Ovary (tissue), 9 donors: ENCODE data around the gene SEZ6L2. TPM values are rescaled to one million over a fixed set of nuclear protein-coding genes. Genes with fewer than 3 reads are reported as not detected.

Experiments
- DNase-seq, 5 donors: peaks; one replicate each; pipeline ENCODE4 v3.0.0-alpha.2; 2019 to 2020
- H3K27ac ChIP-seq, 2 donors: fragments of 200-600 bp; one replicate each; pipeline versions ENCODE4 v1.5.1 to v1.8.0; 2019 to 2022
- H3K27me3 ChIP-seq: fragments of 200-600 bp; one replicate; pipeline ENCODE4 v1.8.0; 2022
- H3K36me3 ChIP-seq: fragments of 200-600 bp; sonication (generic); one replicate; pipeline ENCODE4 v1.5.1; 2019
- H3K4me1 ChIP-seq: one replicate; pipeline ENCODE4 v1.8.1; 2013; ENCODE audit warnings: mild to moderate bottlenecking, moderate library complexity; ENCODE audit not compliant: insufficient read depth
- H3K4me3 ChIP-seq: fragments of 200-600 bp; sonication (generic); one replicate; pipeline ENCODE4 v1.5.1; 2017
- H3K9me3 ChIP-seq, 2 donors: fragments of 200-600 bp in 1 of 2; sonication (generic) in 1 of 2; one replicate each; pipeline versions ENCODE4 v1.5.1 to v1.8.1; 2013 to 2019; ENCODE audit warnings: mild to moderate bottlenecking in 1 of 2, moderate library complexity in 1 of 2
- EP300 ChIP-seq: sonication (generic); formaldehyde crosslinking; IDR thresholded peaks from one replicate; pipeline ENCODE4 v1.6.1; 2017; ENCODE audit warnings: antibody characterized with exemption
- POLR2A ChIP-seq: fragments of 450-650 bp; IDR thresholded peaks from one replicate; pipeline ENCODE4 v1.6.1; 2017; ENCODE audit warnings: antibody characterized with exemption, mild to moderate bottlenecking, moderate library complexity
- WGBS, 3 donors: extraction: QIAGEN DNeasy Blood & Tissue Kit in 1 of 3; methylation state at CpG; one replicate each; pipeline versions ENCODE4 v1.1.5 to v1.1.7; 2013 to 2017; 5-methylcytosine and 5-hydroxymethylcytosine counted together
- intact Hi-C, 4 donors: fragments of 100-400 bp; cut with DNase I; formaldehyde crosslinking; loops; one replicate each; pipeline versions ENCODE4 v1.11.0 to v1.15.1; 2022 to 2023
- polyA plus RNA-seq, 2 donors: library from polyadenylated mRNA; stranded (reverse); fragments of 200-250 nt in 1 of 2; fragments of 350-450 nt in 1 of 2; fragmentation: Illumina TruSeq in 1 of 2; extraction: RNeasy Lipid Tissue Mini Kit (QIAGEN cat#74804) in 1 of 2; gene quantifications; one replicate each; pipeline ENCODE4 v1.2.3, GENCODE V29; 2013 to 2014
- total RNA-seq, 7 donors: library from RNA; depleted of rRNA in 2 of 7; stranded (reverse); fragments of >200 nt in 2 of 7; fragmentation: NEBNext Ultra II Directional in 3 of 7; extraction: Animal tissue kit (Norgen Biotek cat#: 25700) in 3 of 7; gene quantifications; one replicate each; pipeline versions ENCODE4 v1.1.0 to v1.2.4, GENCODE V29; 2016 to 2023
- TF ChIP-seq, protein P1 (sequence below), 3 donors: fragments of 450-650 bp in 2 of 3; fragments of 200-600 bp in 1 of 3; IDR thresholded peaks; one replicate each; pipeline versions ENCODE4 v1.5.1 to v1.8.0; 2016 to 2022; ENCODE audit warnings: antibody characterized with exemption in 3 of 3, mild to moderate bottlenecking in 1 of 3
- donor health status: DM: no; HTN: no; CAD: no; lungs with moderate emphysema.
- donor health status: DM: no; HTN: no; CAD: no.
- donor health status: Bipolar disorder and iron deficiency.
- donor health status: DM: yes; HTN: yes; CAD: no.
- donor health status: DM: no; HTN: no; CAD: no.
- donor health status: DM: yes; HTN: yes; CAD: no.

Gene SEZ6L2
- total and polyA plus RNA-seq, 9 donors, result 0.73 to 13.3 (median 3.1) TPM

GRCh38 chr16:29907973-29908372, 8.6 kb upstream of the SEZ6L2 start:
- H3K4me1 ChIP-seq, result no peaks in the 10 kb centered on the region
- no peaks in the 10 kb centered on the region for H3K36me3 ChIP-seq
- H3K4me3 ChIP-seq, result no peak overlapping the region
- intact Hi-C loops, result no loop called here
- WGBS, 3 donors, result 67 to 75% (median 72%) methylated on average over 2 of the region's 2 CpGs
- H3K27me3 ChIP-seq, result no peaks in the 10 kb centered on the region
- no peak for DNase-seq
- H3K27ac ChIP-seq, result no peak overlapping the region
- TF ChIP-seq EP300 (no peak), POLR2A (no peak)
- TF ChIP-seq, protein P1, sequence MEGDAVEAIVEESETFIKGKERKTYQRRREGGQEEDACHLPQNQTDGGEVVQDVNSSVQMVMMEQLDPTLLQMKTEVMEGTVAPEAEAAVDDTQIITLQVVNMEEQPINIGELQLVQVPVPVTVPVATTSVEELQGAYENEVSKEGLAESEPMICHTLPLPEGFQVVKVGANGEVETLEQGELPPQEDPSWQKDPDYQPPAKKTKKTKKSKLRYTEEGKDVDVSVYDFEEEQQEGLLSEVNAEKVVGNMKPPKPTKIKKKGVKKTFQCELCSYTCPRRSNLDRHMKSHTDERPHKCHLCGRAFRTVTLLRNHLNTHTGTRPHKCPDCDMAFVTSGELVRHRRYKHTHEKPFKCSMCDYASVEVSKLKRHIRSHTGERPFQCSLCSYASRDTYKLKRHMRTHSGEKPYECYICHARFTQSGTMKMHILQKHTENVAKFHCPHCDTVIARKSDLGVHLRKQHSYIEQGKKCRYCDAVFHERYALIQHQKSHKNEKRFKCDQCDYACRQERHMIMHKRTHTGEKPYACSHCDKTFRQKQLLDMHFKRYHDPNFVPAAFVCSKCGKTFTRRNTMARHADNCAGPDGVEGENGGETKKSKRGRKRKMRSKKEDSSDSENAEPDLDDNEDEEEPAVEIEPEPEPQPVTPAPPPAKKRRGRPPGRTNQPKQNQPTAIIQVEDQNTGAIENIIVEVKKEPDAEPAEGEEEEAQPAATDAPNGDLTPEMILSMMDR (IDR thresholded peaks at IDR 0.05), result no peak
- H3K9me3 ChIP-seq, result no peaks in the 10 kb centered on the region

- 68 to 80% (median 71%) methylated on average over 23 of the region's 23 CpGs for WGBS, 3 donors
- Histone ChIP-seq H3K36me3 (no peaks in the 10 kb centered on the region), H3K4me1 (no peaks in the 10 kb centered on the region), H3K4me3 (no peak overlapping the region), H3K27me3 (no peaks in the 10 kb centered on the region), H3K27ac (no peak overlapping the region), H3K9me3 (no peaks in the 10 kb centered on the region)
- no peak for TF ChIP-seq EP300
- TF ChIP-seq POLR2A, result no peak
- TF ChIP-seq, protein P1 (IDR thresholded peaks at IDR 0.05), result no peak
- no peak for DNase-seq
- intact Hi-C loops, result no loop called here
Measured at GRCh38 chr16:29906520-29907244, 7.3 kb upstream of the SEZ6L2 start.

- Histone ChIP-seq H3K4me3 (no peak overlapping the region), H3K9me3 (no peaks in the 10 kb centered on the region), H3K27me3 (no peaks in the 10 kb centered on the region), H3K27ac (no peak overlapping the region), H3K36me3 (no peaks in the 10 kb centered on the region), H3K4me1 (peaks cover under 1% of the 10 kb centered on the region)
- no peak for DNase-seq
- intact Hi-C loops, result no loop called here
- TF ChIP-seq POLR2A (no peak), EP300 (no peak)
- TF ChIP-seq, protein P1 (IDR thresholded peaks at IDR 0.05), result no peak
- WGBS, 3 donors, result 74 to 79% (median 76%) methylated on average over 13 of the region's 13 CpGs
Measured at GRCh38 chr16:29905668-29906067, 6.3 kb upstream of the SEZ6L2 start.

DNA sequence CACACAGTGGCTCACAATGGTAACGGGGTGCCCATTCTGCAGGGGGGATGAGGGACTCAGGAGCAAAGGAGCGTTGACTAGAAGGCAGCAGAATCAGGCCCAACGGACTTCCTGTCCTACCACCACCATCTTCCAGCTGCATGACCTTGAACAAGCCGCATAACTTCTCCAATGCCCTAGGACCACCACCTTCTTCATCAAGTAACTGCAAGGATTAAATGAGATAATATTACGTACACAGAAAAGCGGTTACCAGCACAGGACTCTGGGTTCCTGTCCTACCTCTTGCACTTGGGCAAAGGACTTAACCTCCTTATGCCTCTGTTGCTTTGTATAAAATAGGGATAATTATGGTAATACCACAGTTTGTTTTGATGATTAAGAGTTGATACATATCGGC, 5.6 kb upstream of the SEZ6L2 start:
- no peak overlapping the region for H3K4me3 ChIP-seq
- WGBS, 3 donors, result 67 to 91% (median 71%) methylated on average over 7 of the region's 7 CpGs
- intact Hi-C loops, result no loop called here
- DNase-seq, result no peak
- TF ChIP-seq EP300 (no peak), POLR2A (no peak)
- TF ChIP-seq, protein P1 (IDR thresholded peaks at IDR 0.05), result no peak
- peaks cover 3% of the 10 kb centered on the region for H3K4me1 ChIP-seq
- H3K36me3 ChIP-seq, result no peaks in the 10 kb centered on the region
- no peaks in the 10 kb centered on the region for H3K9me3 ChIP-seq
- no peak overlapping the region for H3K27ac ChIP-seq
- H3K27me3 ChIP-seq, result no peaks in the 10 kb centered on the region
